HepG2 (cell line): ENCODE data around the gene GLG1. TPM values are rescaled to one million over a fixed set of nuclear protein-coding genes. Genes with fewer than 3 reads are reported as not detected.
A peak's percentile ranks its signal among the peaks of the same experiment; 100 is the strongest.

ENCODE experiments used
- ADNP ChIP-seq: sonication (generic); formaldehyde crosslinking; IDR thresholded peaks from 2 replicates; pipeline ENCODE4 v1.4.0; 2020; ENCODE audit warnings: missing genetic modification reagents
- ARNT2 ChIP-seq: sonication (generic); formaldehyde crosslinking; IDR thresholded peaks from 2 replicates; pipeline ENCODE4 v1.8.0; 2022; ENCODE audit warnings: mild to moderate bottlenecking, low read depth, missing genetic modification reagents, moderate library complexity
- CENPT ChIP-seq: sonication (generic); formaldehyde crosslinking; IDR thresholded peaks from 2 replicates; pipeline ENCODE4 v1.8.0; 2022; ENCODE audit warnings: low read depth, mild to moderate bottlenecking, moderate library complexity, missing genetic modification reagents
- EEA1 ChIP-seq: sonication (generic); formaldehyde crosslinking; IDR thresholded peaks from 2 replicates; pipeline ENCODE4 v1.5.1; 2020; ENCODE audit warnings: mild to moderate bottlenecking, missing genetic modification reagents, borderline replicate concordance
- GABPA ChIP-seq, 2 experiments: IDR thresholded peaks; 2 replicates each; pipeline ENCODE4 v1.6.1; 2011 to 2016; ENCODE audit warnings: low read depth in 2 of 2, low read length in 1 of 2, missing biosample characterization in 1 of 2, missing genetic modification characterization in 1 of 2
- ISL2 ChIP-seq: sonication (generic); formaldehyde crosslinking; IDR thresholded peaks from 2 replicates; pipeline ENCODE4 v1.5.0; 2020; ENCODE audit warnings: missing genetic modification reagents
- KDM4B ChIP-seq: sonication (generic); formaldehyde crosslinking; IDR thresholded peaks from 2 replicates; pipeline ENCODE4 v1.4.0; 2020; ENCODE audit warnings: missing genetic modification reagents
- KLF16 ChIP-seq, 2 experiments: sonication (generic) in 1 of 2; formaldehyde crosslinking in 1 of 2; IDR thresholded peaks; 2 replicates each; pipeline versions ENCODE4 v1.6.1 to v1.8.0; 2016 to 2023; ENCODE audit warnings: missing genetic modification reagents in 2 of 2, missing compliant biosample characterization in 1 of 2
- MTF2 ChIP-seq: sonication (generic); formaldehyde crosslinking; IDR thresholded peaks from 2 replicates; pipeline ENCODE4 v1.5.0; 2020; ENCODE audit warnings: missing genetic modification reagents, borderline replicate concordance
- MYNN ChIP-seq: sonication (generic); formaldehyde crosslinking; IDR thresholded peaks from 2 replicates; pipeline ENCODE4 v1.4.0; 2020; ENCODE audit warnings: mild to moderate bottlenecking, low read depth, missing genetic modification reagents
- SMAD3 ChIP-seq: sonication (generic); formaldehyde crosslinking; IDR thresholded peaks from 2 replicates; pipeline ENCODE4 v1.4.0; 2020; ENCODE audit warnings: missing genetic modification reagents
- SRSF1 ChIP-seq: fragments of 200-400 bp; formaldehyde crosslinking; optimal IDR thresholded peaks from 2 replicates; pipeline ENCODE3; 2017; ENCODE audit warnings: mild to moderate bottlenecking, low read depth, low read length, moderate library complexity
- ZNF124 ChIP-seq: sonication (generic); formaldehyde crosslinking; IDR thresholded peaks from 2 replicates; pipeline ENCODE4 v1.4.0; 2020; ENCODE audit warnings: missing genetic modification reagents
- ZNF225 ChIP-seq: sonication (generic); formaldehyde crosslinking; IDR thresholded peaks from 2 replicates; pipeline ENCODE4 v1.4.0; 2020; ENCODE audit warnings: mild to moderate bottlenecking, missing genetic modification reagents
- ZNF383 ChIP-seq: sonication (generic); formaldehyde crosslinking; IDR thresholded peaks from 2 replicates; pipeline ENCODE4 v1.4.0; 2020; ENCODE audit warnings: missing genetic modification reagents, mild to moderate bottlenecking, borderline replicate concordance
- ZNF558 ChIP-seq: sonication (generic); formaldehyde crosslinking; IDR thresholded peaks from 2 replicates; pipeline ENCODE4 v1.9.0; 2022; ENCODE audit warnings: mild to moderate bottlenecking, missing genetic modification reagents, borderline replicate concordance
- ZNF562 ChIP-seq: sonication (generic); formaldehyde crosslinking; IDR thresholded peaks from 2 replicates; pipeline ENCODE4 v1.8.0; 2022; ENCODE audit warnings: missing genetic modification reagents, borderline replicate concordance
- ZNF713 ChIP-seq: sonication (generic); formaldehyde crosslinking; IDR thresholded peaks from 2 replicates; pipeline ENCODE4 v1.4.0; 2020; ENCODE audit warnings: mild to moderate bottlenecking, missing genetic modification reagents
- ZSCAN31 ChIP-seq: sonication (generic); formaldehyde crosslinking; IDR thresholded peaks from 2 replicates; pipeline ENCODE4 v1.5.0; 2020; ENCODE audit warnings: low read depth, mild to moderate bottlenecking, missing genetic modification reagents
- polyA plus RNA-seq, 8 experiments: library from polyadenylated mRNA; depleted of rRNA in 3 of 8; stranded (reverse) in 7 of 8; unstranded in 1 of 8; fragments of >200 nt; fragmentation: Illumina TruSeq in 4 of 8; extraction: Trizol in 4 of 8; gene quantifications; 2 replicates each; pipeline versions ENCODE4 v1.2.1 to v1.2.3, GENCODE V29; 2011 to 2016; ENCODE audit warnings: low read depth in 4 of 8, missing spikeins in 1 of 8, mixed read lengths in 1 of 8; ENCODE audit not compliant: insufficient read depth in 1 of 8
- total RNA-seq, 5 experiments: library from RNA; depleted of rRNA; stranded (reverse); fragments of >200 nt; fragmentation: Illumina TruSeq; extraction: Trizol; gene quantifications; 2 replicates each; pipeline ENCODE4 v1.2.3, GENCODE V29; 2016; ENCODE audit warnings: low read depth in 1 of 5
- TF ChIP-seq, protein P1 (sequence below): sonication (generic); formaldehyde crosslinking; conservative IDR thresholded peaks from 2 replicates; pipeline ENCODE4 v1.4.0; 2020; ENCODE audit warnings: mild to moderate bottlenecking, missing genetic modification reagents, moderate library complexity
- TF ChIP-seq, protein P2 (sequence below): sonication (generic); formaldehyde crosslinking; IDR thresholded peaks from 2 replicates; pipeline ENCODE4 v1.5.1; 2020; ENCODE audit warnings: missing genetic modification reagents, mild to moderate bottlenecking, borderline replicate concordance
- TF ChIP-seq, protein P3 (sequence below): sonication (generic); formaldehyde crosslinking; IDR thresholded peaks from 2 replicates; pipeline ENCODE4 v1.5.0; 2020; ENCODE audit warnings: mild to moderate bottlenecking, missing genetic modification reagents

Gene GLG1
- total and polyA plus RNA-seq, 2 of the 13 experiments (the other 11 are each of a cell fraction or from before 2014, with no cell fraction given): 87.7 to 141 TPM

DNA sequence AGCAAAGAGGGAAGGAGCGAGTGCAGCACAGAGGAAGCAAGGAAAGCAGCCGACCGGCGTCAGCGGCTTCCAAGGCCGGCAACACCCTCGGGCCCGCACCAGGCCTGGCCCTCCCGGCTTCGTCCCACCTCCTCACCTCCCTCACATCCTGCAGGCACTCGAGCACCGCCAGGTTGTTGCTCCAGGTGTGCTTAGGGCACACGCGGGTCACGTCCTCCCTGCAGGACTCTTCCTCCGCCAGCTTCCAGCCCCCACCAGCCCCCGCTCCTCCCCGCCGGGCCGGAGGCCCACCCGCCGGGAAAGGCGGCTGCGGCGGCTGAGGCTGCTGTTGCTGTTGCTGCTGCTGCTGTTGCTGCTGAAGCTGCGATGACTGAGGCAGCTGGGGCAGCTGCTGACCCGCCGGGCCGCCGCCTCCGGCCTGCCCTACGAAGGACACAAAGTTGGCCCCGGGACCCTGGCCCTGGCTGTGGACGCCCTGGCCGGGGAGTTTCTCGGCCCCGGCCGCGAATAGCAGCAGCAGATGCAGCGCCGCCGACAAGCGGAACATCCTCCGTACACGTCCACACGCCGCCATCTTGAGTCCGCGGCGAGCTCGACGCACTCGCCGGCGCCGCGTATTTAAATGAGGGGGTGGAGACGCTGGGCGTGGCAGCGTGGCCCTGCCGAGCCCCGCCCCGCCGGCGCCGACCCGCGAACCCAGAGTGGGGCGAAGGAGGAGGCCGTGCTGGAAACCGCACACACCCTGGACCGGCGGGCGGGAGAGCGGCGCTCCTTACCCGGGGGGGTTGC is at the start of gene GLG1 (continued):
- TF ChIP-seq ZNF558 (peak; percentile 93), ZNF713 (CRISPR knock-in tag) (peak; percentile 81; the same call in 1 of the 2 replicates), ZNF225 (peak; percentile 72), SMAD3 (peak; percentile 49; the same call in 1 of the 2 replicates), ZSCAN31 (0 out of 2 replicates have a peak, but pooled peaks have one; percentile 63), SRSF1 (no peak), GABPA (IDR thresholded peaks at IDR 0.05; ENCODE audit: low read depth, low read length) (no peak), GABPA (CRISPR knock-in tag; IDR thresholded peaks at IDR 0.05; ENCODE audit: low read depth) (no peak), MTF2 (CRISPR knock-in tag) (peak; percentile 90; the same call in 1 of the 2 replicates), KDM4B (CRISPR knock-in tag) (peak; percentile 53; the same call in 1 of the 2 replicates), MYNN (CRISPR knock-in tag) (no peak; the same call in 1 of the 2 replicates), ADNP (CRISPR knock-in tag) (no peak), ZNF383 (CRISPR knock-in tag) (no peak), CENPT (CRISPR knock-in tag) (peak; percentile 93), ARNT2 (CRISPR knock-in tag) (peak; percentile 94), ZNF562 (no peak), EEA1 (CRISPR knock-in tag) (peak; percentile 58; the same call in 1 of the 2 replicates), KLF16 (CRISPR knock-in tag; IDR thresholded peaks at IDR 0.05) (peak in 1 of 2 experiments; percentile 82; a peak in 1 of 4 replicates), ZNF124 (CRISPR knock-in tag) (0 out of 2 replicates have a peak, but pooled peaks have one; percentile 3), ISL2 (CRISPR knock-in tag) (peak; percentile 89)
- TF ChIP-seq, protein P1, sequence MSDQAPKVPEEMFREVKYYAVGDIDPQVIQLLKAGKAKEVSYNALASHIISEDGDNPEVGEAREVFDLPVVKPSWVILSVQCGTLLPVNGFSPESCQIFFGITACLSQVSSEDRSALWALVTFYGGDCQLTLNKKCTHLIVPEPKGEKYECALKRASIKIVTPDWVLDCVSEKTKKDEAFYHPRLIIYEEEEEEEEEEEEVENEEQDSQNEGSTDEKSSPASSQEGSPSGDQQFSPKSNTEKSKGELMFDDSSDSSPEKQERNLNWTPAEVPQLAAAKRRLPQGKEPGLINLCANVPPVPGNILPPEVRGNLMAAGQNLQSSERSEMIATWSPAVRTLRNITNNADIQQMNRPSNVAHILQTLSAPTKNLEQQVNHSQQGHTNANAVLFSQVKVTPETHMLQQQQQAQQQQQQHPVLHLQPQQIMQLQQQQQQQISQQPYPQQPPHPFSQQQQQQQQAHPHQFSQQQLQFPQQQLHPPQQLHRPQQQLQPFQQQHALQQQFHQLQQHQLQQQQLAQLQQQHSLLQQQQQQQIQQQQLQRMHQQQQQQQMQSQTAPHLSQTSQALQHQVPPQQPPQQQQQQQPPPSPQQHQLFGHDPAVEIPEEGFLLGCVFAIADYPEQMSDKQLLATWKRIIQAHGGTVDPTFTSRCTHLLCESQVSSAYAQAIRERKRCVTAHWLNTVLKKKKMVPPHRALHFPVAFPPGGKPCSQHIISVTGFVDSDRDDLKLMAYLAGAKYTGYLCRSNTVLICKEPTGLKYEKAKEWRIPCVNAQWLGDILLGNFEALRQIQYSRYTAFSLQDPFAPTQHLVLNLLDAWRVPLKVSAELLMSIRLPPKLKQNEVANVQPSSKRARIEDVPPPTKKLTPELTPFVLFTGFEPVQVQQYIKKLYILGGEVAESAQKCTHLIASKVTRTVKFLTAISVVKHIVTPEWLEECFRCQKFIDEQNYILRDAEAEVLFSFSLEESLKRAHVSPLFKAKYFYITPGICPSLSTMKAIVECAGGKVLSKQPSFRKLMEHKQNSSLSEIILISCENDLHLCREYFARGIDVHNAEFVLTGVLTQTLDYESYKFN (CRISPR knock-in tag): peak; percentile 61; the same call in 1 of the 2 replicates
- TF ChIP-seq, protein P2, sequence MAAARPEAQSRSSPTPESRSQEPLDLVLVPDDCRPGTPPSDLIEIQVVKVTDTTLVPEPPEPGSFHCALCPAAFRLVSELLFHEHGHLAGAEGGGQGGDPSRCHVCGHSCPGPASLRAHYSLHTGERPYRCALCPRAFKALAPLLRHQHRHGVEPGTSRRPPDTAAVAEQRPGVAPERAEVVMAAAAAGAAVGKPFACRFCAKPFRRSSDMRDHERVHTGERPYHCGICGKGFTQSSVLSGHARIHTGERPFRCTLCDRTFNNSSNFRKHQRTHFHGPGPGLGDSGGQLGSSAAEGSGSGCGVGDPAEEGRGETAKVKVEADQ (CRISPR knock-in tag): no peak
- TF ChIP-seq, protein P3, sequence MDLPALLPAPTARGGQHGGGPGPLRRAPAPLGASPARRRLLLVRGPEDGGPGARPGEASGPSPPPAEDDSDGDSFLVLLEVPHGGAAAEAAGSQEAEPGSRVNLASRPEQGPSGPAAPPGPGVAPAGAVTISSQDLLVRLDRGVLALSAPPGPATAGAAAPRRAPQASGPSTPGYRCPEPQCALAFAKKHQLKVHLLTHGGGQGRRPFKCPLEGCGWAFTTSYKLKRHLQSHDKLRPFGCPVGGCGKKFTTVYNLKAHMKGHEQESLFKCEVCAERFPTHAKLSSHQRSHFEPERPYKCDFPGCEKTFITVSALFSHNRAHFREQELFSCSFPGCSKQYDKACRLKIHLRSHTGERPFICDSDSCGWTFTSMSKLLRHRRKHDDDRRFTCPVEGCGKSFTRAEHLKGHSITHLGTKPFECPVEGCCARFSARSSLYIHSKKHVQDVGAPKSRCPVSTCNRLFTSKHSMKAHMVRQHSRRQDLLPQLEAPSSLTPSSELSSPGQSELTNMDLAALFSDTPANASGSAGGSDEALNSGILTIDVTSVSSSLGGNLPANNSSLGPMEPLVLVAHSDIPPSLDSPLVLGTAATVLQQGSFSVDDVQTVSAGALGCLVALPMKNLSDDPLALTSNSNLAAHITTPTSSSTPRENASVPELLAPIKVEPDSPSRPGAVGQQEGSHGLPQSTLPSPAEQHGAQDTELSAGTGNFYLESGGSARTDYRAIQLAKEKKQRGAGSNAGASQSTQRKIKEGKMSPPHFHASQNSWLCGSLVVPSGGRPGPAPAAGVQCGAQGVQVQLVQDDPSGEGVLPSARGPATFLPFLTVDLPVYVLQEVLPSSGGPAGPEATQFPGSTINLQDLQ: peak; percentile 65; the same call in 1 of the 2 replicates
